ENCODE data around the gene ABCG4.

The ABCG4 gene

DNA sequence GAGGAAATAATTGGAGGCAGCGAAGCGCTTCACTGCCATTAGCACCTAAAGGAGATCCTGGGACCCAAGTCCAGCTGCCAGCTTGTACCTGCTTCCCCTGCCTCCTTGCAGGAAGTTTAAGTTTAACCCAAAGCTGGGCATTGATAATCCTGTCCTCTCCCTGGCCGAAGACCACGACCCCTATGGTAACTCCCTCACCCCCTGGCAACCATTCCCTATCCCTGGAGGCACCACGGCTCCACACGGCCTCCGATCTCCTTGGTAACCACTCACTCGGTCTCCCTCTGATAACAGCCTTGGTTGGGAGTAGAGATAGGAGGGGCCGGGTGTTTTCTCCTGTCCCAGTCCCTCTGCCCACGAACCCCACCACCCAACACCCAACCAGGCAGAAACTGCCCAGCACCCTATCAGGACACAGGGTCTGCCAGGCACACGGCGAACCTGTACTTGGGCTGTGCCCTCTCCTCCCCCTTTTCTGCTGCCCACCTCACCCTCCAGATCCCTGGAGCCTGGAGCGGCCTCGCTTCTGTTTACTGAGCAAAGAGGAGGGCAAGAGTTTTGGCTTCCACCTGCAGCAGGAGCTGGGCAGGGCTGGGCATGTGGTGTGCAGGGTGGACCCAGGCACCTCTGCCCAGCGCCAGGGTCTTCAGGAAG lies 37.3 kb downstream of the ABCG4 start:
- no peak for TF ChIP-seq EZH2phosphoT487 (IDR thresholded peaks at IDR 0.05; ENCODE audit: borderline replicate concordance, low read length)
- TF ChIP-seq, protein P1, sequence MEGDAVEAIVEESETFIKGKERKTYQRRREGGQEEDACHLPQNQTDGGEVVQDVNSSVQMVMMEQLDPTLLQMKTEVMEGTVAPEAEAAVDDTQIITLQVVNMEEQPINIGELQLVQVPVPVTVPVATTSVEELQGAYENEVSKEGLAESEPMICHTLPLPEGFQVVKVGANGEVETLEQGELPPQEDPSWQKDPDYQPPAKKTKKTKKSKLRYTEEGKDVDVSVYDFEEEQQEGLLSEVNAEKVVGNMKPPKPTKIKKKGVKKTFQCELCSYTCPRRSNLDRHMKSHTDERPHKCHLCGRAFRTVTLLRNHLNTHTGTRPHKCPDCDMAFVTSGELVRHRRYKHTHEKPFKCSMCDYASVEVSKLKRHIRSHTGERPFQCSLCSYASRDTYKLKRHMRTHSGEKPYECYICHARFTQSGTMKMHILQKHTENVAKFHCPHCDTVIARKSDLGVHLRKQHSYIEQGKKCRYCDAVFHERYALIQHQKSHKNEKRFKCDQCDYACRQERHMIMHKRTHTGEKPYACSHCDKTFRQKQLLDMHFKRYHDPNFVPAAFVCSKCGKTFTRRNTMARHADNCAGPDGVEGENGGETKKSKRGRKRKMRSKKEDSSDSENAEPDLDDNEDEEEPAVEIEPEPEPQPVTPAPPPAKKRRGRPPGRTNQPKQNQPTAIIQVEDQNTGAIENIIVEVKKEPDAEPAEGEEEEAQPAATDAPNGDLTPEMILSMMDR (IDR thresholded peaks at IDR 0.05; ENCODE audit: low read depth, low read length, poor library complexity, severe bottlenecking), result no peak
- Histone ChIP-seq H3K4me3 (ENCODE audit: low read length) (no peak overlapping the region), H3K9me2 (replicated peaks; ENCODE audit: control insufficient read depth, low read length) (no peaks in the 10 kb centered on the region), H3K4me2 (ENCODE audit: low read length) (no peak overlapping the region), H3K4me1 (ENCODE audit: control insufficient read depth, low read length) (no peaks in the 10 kb centered on the region), H3F3A (ENCODE audit: control insufficient read depth, insufficient read depth) (no peaks in the 10 kb centered on the region), H3K27ac (ENCODE audit: low read depth, low read length) (no peak overlapping the region), H3K9me3 (ENCODE audit: control insufficient read depth, insufficient read depth, low read length) (no peaks in the 10 kb centered on the region), H4K20me1 (ENCODE audit: control insufficient read depth, insufficient read depth, low read depth, low read length) (no peaks in the 10 kb centered on the region), H3K27me3 (ENCODE audit: control insufficient read depth, low read length) (no peaks in the 10 kb centered on the region), H3K36me3 (ENCODE audit: control insufficient read depth, low read length) (no peaks in the 10 kb centered on the region), H3K79me2 (ENCODE audit: control insufficient read depth, low read length) (no peaks in the 10 kb centered on the region)

DNA sequence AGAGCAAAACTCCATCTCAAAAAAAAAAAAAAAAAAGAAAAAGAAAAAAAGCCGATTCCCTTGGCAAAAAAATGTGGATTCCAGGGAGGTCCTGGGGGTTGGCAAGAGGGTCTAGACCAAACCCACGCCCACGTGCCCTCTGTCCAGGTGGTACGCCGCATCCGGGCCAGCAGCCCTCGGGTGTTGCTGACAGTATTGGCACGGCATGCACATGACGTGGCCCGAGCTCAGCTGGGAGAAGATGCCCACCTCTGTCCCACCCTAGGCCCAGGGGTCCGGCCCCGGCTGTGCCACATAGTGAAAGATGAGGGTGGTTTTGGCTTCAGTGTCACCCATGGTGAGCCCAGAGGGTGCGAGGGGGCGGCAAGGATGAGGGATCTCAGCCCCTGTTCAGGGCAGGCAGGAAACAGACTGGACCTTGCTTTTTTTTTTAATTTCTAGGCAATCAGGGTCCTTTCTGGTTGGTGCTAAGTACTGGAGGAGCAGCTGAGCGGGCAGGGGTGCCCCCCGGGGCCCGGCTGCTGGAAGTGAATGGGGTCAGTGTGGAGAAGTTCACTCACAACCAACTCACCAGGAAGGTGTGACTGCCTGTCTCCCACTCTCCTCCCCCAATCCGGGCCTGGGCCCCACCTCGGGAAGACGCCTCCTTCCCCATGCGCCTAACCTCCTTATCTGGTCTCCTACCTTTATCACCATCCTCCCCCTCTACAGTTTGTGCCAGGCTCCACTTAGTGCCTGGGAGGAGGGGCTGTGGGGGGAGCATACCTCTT lies 38.5 kb downstream of the ABCG4 start:
- Histone ChIP-seq H3K9me3 (ENCODE audit: control insufficient read depth, insufficient read depth, low read length) (no peaks in the 10 kb centered on the region), H4K20me1 (ENCODE audit: control insufficient read depth, insufficient read depth, low read depth, low read length) (no peaks in the 10 kb centered on the region), H3K27ac (ENCODE audit: low read depth, low read length) (no peak overlapping the region), H3F3A (ENCODE audit: control insufficient read depth, insufficient read depth) (no peaks in the 10 kb centered on the region), H3K36me3 (ENCODE audit: control insufficient read depth, low read length) (no peaks in the 10 kb centered on the region), H3K4me3 (ENCODE audit: low read length) (no peak overlapping the region), H3K4me1 (ENCODE audit: control insufficient read depth, low read length) (no peaks in the 10 kb centered on the region), H3K9me2 (replicated peaks; ENCODE audit: control insufficient read depth, low read length) (no peaks in the 10 kb centered on the region), H3K4me2 (ENCODE audit: low read length) (no peak overlapping the region), H3K79me2 (ENCODE audit: control insufficient read depth, low read length) (no peaks in the 10 kb centered on the region), H3K27me3 (ENCODE audit: control insufficient read depth, low read length) (no peaks in the 10 kb centered on the region)
- TF ChIP-seq, protein P1 (IDR thresholded peaks at IDR 0.05; ENCODE audit: low read depth, low read length, poor library complexity, severe bottlenecking), result no peak
- TF ChIP-seq EZH2phosphoT487 (IDR thresholded peaks at IDR 0.05; ENCODE audit: borderline replicate concordance, low read length), result no peak

DNA sequence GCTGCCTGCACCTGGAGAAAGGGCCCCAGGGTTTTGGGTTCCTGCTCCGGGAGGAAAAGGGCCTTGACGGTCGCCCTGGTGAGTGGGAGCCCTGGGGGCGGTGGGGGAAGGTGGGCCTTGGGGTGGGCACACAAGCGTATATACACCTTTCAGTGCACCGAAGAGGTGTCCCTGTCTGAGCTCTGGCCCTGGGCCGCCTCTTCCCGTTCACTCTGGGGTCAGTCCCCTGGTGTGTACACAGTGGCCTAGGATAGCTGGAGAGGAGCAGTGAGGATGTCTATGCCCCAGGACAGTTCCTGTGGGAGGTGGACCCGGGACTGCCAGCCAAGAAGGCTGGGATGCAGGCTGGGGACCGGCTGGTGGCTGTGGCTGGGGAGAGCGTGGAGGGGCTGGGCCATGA lies 39.2 kb downstream of the ABCG4 start:
- H3K4me1 ChIP-seq (ENCODE audit: control insufficient read depth, low read length), result no peaks in the 10 kb centered on the region
- TF ChIP-seq EZH2phosphoT487 (IDR thresholded peaks at IDR 0.05; ENCODE audit: borderline replicate concordance, low read length), result no peak
- TF ChIP-seq, protein P1 (IDR thresholded peaks at IDR 0.05; ENCODE audit: low read depth, low read length, poor library complexity, severe bottlenecking), result no peak
- H3K9me2 ChIP-seq (replicated peaks; ENCODE audit: control insufficient read depth, low read length), result no peaks in the 10 kb centered on the region
- no peak overlapping the region for H3K4me3 ChIP-seq (ENCODE audit: low read length)
- no peaks in the 10 kb centered on the region for H4K20me1 ChIP-seq (ENCODE audit: control insufficient read depth, insufficient read depth, low read depth, low read length)
- H3K36me3 ChIP-seq (ENCODE audit: control insufficient read depth, low read length), result no peaks in the 10 kb centered on the region
- no peak overlapping the region for H3K4me2 ChIP-seq (ENCODE audit: low read length)
- H3K27me3 ChIP-seq (ENCODE audit: control insufficient read depth, low read length), result no peaks in the 10 kb centered on the region
- no peaks in the 10 kb centered on the region for H3K79me2 ChIP-seq (ENCODE audit: control insufficient read depth, low read length)
- no peaks in the 10 kb centered on the region for H3K9me3 ChIP-seq (ENCODE audit: control insufficient read depth, insufficient read depth, low read length)
- H3K27ac ChIP-seq (ENCODE audit: low read depth, low read length), result no peak overlapping the region
- no peaks in the 10 kb centered on the region for H3F3A ChIP-seq (ENCODE audit: control insufficient read depth, insufficient read depth)

Measured in DOHH2 (cell line).